Endodermal cell (in vitro differentiated cells): ENCODE measurements around the gene BPTF. TPM values are rescaled to one million over a fixed set of nuclear protein-coding genes. Genes with fewer than 3 reads are reported as not detected.
"Not testable (repeated sequence)": the region's sequence is repeated elsewhere in the genome, so short reads cannot be mapped to it uniquely, and the experiment has no call there.

Experiments
- DNase-seq: peaks from one replicate; pipeline ENCODE4 v3.0.0-alpha.2; 2017
- H3K27ac ChIP-seq: 2 replicates; pipeline ENCODE4 v1.5.1; 2013; ENCODE audit warnings: mild to moderate bottlenecking, low read depth, low read length, moderate library complexity
- H3K27me3 ChIP-seq: 2 replicates; pipeline ENCODE4 v1.6.1; 2013; ENCODE audit warnings: mild to moderate bottlenecking, low read length, moderate library complexity; ENCODE audit not compliant: insufficient read depth, control insufficient read depth, poor library complexity, severe bottlenecking
- H3K36me3 ChIP-seq: 2 replicates; pipeline ENCODE4 v1.7.0; 2013; ENCODE audit warnings: mild to moderate bottlenecking, low read length, moderate library complexity; ENCODE audit not compliant: control insufficient read depth, insufficient read depth
- H3K4me1 ChIP-seq: one replicate; pipeline ENCODE4 v1.7.0; 2013; ENCODE audit warnings: low read length; ENCODE audit not compliant: control insufficient read depth, insufficient read depth
- H3K4me3 ChIP-seq: 2 replicates; pipeline ENCODE4 v1.5.1; 2013; ENCODE audit warnings: mild to moderate bottlenecking, low read length, moderate library complexity
- H3K9ac ChIP-seq: 2 replicates; pipeline ENCODE4 v1.6.1; 2013; ENCODE audit warnings: mild to moderate bottlenecking, low read length, moderate library complexity; ENCODE audit not compliant: poor library complexity, severe bottlenecking; ENCODE audit errors: extremely low read depth
- H3K9me3 ChIP-seq: 2 replicates; pipeline ENCODE4 v1.6.1; 2013; ENCODE audit warnings: mild to moderate bottlenecking, low read length, moderate library complexity; ENCODE audit not compliant: control insufficient read depth
- H3K27ac Mint-ChIP-seq: 2 replicates; pipeline ENCODE4 v1.8.0; 2020; ENCODE audit warnings: mixed read lengths
- H3K27me3 Mint-ChIP-seq: 2 replicates; pipeline ENCODE4 v1.8.0; 2021; ENCODE audit warnings: mild to moderate bottlenecking, mixed read lengths; ENCODE audit not compliant: insufficient read depth
- H3K36me3 Mint-ChIP-seq: 2 replicates; pipeline ENCODE4 v1.8.0; 2020; ENCODE audit warnings: low read depth, mixed read lengths
- H3K4me1 Mint-ChIP-seq: 2 replicates; pipeline ENCODE4 v1.8.0; 2020; ENCODE audit warnings: mixed read lengths
- H3K4me3 Mint-ChIP-seq: 2 replicates; pipeline ENCODE4 v1.8.0; 2020; ENCODE audit warnings: mild to moderate bottlenecking, moderate library complexity, mixed read lengths
- H3K9me3 Mint-ChIP-seq: 2 replicates; pipeline ENCODE4 v1.8.0; 2020; ENCODE audit warnings: mild to moderate bottlenecking, mixed read lengths
- WGBS, 2 experiments: methylation state at CpG; one replicate each; pipeline versions ENCODE4 v1.1.5 to v1.1.7; 2013; ENCODE audit warnings: missing lambda C conversion rate in 2 of 2, mixed read lengths in 1 of 2; ENCODE audit not compliant: insufficient coverage in 1 of 2, insufficient read length in 1 of 2; 5-methylcytosine and 5-hydroxymethylcytosine counted together
- total RNA-seq, 2 donors: library from RNA; stranded (reverse); fragmentation: NEBNext Ultra II Directional in 1 of 2; extraction: Animal tissue kit (Norgen Biotek cat#: 25700) in 1 of 2; gene quantifications; 2 replicates in 1 of 2; 3 replicates in 1 of 2; pipeline ENCODE4 v1.2.1, GENCODE V29; 2021
- TF ChIP-seq, protein P1 (sequence below): fragments of 200-600 bp; sonication (generic); conservative IDR thresholded peaks from 2 replicates; pipeline ENCODE4 v1.5.0; 2021; ENCODE audit warnings: antibody characterized with exemption, mild to moderate bottlenecking

Gene BPTF
- total RNA-seq, 2 donors from 2014 or later = 184 to 198 TPM

DNA sequence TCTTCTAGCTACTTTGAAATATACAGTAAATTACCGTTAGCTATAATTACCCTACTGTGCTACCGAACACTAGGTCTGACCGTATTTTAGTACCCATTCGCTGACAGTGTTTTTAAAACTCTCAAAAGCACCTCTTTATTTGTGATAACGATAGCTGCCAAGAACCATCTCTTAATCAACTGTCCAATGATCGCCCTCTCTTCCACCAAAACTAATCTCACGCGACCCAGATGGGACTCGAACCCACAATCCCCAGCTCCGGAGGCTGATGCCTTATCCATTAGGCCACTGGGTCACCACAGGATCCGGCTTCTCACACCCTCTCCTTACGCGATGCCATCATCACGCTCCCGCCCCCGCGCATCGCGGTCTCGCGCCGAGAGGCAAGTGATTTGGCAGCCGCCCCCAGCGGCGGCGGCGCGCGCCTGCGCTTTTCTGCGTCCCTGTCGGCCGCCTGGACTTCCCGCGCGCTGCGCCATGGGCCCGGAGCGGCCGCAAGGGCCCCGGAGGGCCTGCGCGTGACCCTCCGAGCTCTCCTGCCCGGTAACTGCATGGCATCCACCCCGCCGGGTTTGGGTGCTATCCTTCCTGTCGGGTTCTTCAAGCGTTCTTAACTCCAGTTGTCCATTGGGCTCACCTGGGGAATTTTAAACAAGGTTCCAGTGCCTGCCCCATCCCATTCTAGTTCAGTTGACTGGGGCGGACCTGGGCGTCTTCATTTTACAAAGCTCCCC, 194.5 kb downstream of the BPTF start:
- Mint-ChIP-seq H3K9me3 (no peaks in the 10 kb centered on the region), H3K36me3 (no peaks in the 10 kb centered on the region), H3K4me3 (peak overlapping the region; percentile 69), H3K27ac (peak overlapping the region; percentile 92), H3K4me1 (peaks cover 6% of the 10 kb centered on the region), H3K27me3 (no peaks in the 10 kb centered on the region)
- Histone ChIP-seq H3K27ac (no peak overlapping the region), H3K9me3 (no peaks in the 10 kb centered on the region), H3K36me3 (no peaks in the 10 kb centered on the region), H3K27me3 (no peaks in the 10 kb centered on the region), H3K4me3 (peak overlapping the region; percentile 82), H3K9ac (peak overlapping the region; percentile 78), H3K4me1 (peaks cover 4% of the 10 kb centered on the region)
- TF ChIP-seq, protein P1, sequence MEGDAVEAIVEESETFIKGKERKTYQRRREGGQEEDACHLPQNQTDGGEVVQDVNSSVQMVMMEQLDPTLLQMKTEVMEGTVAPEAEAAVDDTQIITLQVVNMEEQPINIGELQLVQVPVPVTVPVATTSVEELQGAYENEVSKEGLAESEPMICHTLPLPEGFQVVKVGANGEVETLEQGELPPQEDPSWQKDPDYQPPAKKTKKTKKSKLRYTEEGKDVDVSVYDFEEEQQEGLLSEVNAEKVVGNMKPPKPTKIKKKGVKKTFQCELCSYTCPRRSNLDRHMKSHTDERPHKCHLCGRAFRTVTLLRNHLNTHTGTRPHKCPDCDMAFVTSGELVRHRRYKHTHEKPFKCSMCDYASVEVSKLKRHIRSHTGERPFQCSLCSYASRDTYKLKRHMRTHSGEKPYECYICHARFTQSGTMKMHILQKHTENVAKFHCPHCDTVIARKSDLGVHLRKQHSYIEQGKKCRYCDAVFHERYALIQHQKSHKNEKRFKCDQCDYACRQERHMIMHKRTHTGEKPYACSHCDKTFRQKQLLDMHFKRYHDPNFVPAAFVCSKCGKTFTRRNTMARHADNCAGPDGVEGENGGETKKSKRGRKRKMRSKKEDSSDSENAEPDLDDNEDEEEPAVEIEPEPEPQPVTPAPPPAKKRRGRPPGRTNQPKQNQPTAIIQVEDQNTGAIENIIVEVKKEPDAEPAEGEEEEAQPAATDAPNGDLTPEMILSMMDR = peak; percentile 69
- peak; percentile 100 for DNase-seq
- 3 to 9% methylated on average over 12 to 51 of the region's 51 CpGs for WGBS, 2 experiments

DNA sequence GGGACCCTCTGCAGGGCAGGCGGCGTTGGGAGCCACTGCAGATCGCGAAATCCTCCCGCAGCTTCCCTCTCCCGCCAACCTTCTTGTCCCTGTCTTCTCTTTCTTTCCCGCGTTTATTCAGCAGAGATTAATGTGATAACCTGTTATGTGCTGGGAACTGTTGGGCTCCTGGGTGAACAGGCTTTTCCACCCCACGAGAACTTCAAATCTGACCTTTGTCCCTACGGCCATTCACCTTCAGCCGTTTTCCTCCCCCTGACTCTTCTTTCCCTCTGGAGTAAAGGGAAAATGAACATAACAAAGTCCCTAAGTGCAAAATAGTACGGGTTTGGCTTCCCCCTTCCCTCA, 195.1 kb downstream of the BPTF start:
- Histone ChIP-seq H3K4me1 (peaks cover 4% of the 10 kb centered on the region), H3K4me3 (peak overlapping the region; percentile 82), H3K27ac (no peak overlapping the region), H3K9me3 (no peaks in the 10 kb centered on the region), H3K27me3 (no peaks in the 10 kb centered on the region), H3K9ac (peak overlapping the region; percentile 78), H3K36me3 (no peaks in the 10 kb centered on the region)
- Mint-ChIP-seq H3K9me3 (no peaks in the 10 kb centered on the region), H3K4me1 (peaks cover 6% of the 10 kb centered on the region), H3K4me3 (peak overlapping the region; percentile 69), H3K27me3 (no peaks in the 10 kb centered on the region), H3K27ac (peak overlapping the region; percentile 92), H3K36me3 (no peaks in the 10 kb centered on the region)
- no peak for DNase-seq
- TF ChIP-seq, protein P1 = no peak
- 0 to 13% methylated on average over 5 to 11 of the region's 12 CpGs for WGBS, 2 experiments

DNA sequence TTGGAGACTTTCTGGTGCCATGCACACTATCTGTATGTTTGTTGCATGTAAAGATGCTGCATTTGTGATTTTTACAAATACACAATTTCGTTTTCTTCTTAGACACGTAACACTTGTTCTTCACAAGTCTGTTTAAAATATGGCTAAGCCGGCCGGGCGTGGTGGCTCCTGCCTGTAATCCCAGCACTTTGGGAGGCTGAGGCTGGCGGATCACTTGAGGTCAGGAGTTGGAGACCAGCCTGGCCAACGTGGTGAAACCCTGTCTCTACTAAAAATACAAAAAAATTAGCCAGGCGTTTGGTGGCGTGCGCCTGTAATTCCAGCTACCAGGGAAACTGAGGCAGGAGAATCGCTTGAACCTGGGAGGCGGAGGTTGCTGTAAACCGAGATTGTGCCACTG, 195.5 kb downstream of the BPTF start:
- 88 to 91% methylated on average over 13 of the region's 13 CpGs for WGBS, 2 experiments
- DNase-seq = not testable (repeated sequence)
- peak overlapping the region; percentile 69 for H3K4me3 Mint-ChIP-seq

More for the DNA sequence above, 195.5 kb downstream of the BPTF start:
- H3K27me3 ChIP-seq, H3K27ac ChIP-seq, H3K4me1 Mint-ChIP-seq, H3K4me1 ChIP-seq, H3K36me3 Mint-ChIP-seq, H3K9me3 Mint-ChIP-seq, H3K36me3 ChIP-seq, H3K27me3 Mint-ChIP-seq, H3K9me3 ChIP-seq: not testable (repeated sequence)
- Histone ChIP-seq H3K4me3 (peak overlapping the region; percentile 82), H3K9ac (peak overlapping the region; percentile 78)
- peak overlapping the region; percentile 92 for H3K27ac Mint-ChIP-seq
